PFSK-1 (cell line): Measurements from ENCODE around the gene CER1.

Experiments
- POLR2AphosphoS5 ChIP-seq: IDR thresholded peaks from 2 replicates; pipeline ENCODE4 v1.6.1; 2012; ENCODE audit warnings: low read depth, mild to moderate bottlenecking, control low read depth, low read length, moderate library complexity
- SIN3A ChIP-seq: IDR thresholded peaks from 2 replicates; pipeline ENCODE4 v1.6.1; 2012; ENCODE audit warnings: mild to moderate bottlenecking, low read length, moderate library complexity, borderline replicate concordance; ENCODE audit not compliant: insufficient read depth

DNA sequence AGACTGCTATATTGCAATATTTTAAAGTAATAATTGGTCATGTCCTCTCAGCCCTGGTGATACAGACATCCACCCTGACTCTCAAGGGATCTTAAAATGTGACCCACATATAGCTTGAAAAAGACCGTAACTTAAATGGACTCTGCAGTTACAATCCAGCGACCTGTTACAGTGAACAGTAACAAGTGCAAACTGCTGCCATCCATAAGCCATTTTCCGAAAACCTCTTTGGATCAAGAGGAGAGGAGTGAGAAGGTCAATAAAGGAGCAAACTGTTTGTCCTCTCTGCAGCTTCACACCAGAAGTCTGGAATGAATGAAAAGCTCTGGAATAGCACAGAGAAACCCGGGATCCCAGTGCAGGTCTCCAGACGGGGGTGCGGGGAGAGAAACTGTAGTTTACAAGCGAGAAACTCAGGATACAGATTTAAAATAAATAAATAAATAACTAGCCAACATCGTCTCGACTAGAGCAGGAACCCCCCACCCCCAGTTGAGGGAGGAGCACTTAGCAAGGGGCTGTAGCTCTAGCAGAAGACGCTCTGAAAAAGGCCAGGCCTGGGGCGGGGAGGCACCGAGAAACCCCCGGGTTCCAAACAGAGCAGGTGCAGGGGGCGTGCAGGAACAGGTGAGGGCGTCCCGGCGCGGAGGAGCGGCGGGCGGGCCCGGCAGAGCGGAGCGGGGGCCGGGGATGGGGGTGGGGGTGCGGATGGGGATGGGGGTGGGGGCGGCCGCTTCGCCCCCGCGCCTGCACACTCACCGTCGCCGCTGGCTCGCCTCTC lies 29.9 kb downstream of the CER1 start:
- no peak for TF ChIP-seq POLR2AphosphoS5
- no peak for TF ChIP-seq SIN3A
